ENCODE measurements around the gene TXNDC2.

TXNDC2 gene

DNA sequence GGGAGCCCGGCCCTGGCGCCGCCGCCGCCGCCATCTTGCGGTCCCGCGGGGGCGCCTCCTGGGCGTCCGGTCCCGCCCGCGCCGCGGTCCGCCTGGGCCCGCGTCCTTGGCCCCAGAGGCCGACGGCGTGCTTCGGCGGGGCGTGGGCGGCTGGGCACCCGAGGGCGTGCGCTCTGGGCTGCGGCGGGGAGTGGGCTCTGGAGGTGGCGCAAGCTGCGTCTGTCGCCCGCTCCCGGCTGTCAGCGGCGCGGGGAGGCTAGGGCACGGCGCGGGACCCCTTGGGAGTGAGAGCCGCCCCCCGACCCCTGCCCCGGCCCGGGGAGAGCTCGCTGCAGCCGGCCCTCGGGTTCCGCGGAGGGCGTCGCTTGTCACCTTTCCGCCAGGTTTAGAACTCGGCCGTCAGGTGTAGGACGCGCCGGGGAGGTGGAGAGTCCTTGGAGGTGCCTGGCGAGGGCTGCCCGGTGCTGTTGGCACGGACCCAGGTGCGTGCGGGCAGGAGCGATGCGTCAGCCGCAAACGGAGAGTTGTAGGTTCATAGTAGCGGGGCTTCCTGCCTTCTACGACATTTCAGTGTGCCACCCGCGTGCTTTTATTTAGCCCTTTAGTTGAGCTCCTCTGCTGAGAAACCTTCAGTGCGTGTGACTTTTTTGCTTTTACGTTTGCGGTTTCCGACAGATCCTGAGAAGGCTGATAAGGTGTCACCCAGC lies 29.0 kb downstream of the TXNDC2 start:
- DNase-seq, result no peak

DNA sequence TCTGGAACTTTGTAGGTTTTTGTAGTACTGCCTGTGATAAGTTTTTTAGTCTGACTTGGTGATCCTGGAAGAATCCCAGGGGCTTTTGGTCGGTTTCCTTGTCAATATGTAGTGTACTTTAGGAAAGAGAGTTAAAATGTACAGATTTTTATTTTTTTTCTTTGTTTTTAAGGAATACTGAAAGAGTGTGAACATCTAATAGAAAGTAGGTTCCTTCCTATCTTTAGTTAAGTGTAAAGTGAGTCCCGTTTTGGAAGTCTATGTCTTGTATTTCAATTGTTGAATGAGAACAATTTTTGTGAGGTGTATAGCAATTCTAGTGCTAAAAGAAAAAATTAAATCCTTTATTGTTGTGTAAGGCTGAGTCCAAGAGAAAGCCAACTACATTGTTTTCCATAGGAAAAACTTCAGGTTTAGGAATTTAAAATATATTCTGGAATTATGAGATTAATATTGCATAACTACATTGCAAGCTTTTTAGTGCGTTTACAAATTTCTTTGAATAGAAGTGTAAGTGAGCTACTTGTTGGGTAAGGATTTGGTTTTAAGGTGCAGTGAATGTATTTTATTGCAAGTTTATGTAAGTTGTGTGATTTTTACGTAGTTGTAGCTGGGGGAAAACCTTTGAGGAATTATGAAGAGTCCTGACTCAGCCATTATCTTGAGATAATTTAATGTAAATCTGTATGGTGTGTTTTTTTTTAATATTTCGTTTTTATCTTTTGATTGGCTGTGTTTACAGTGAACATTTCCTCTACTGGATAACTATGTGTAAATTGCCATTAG lies 29.7 kb downstream of the TXNDC2 start:
- no peak for DNase-seq

GRCh38 chr18:9916077-9916639 lies 30.4 kb downstream of the TXNDC2 start:
- DNase-seq, result no peak

DNA sequence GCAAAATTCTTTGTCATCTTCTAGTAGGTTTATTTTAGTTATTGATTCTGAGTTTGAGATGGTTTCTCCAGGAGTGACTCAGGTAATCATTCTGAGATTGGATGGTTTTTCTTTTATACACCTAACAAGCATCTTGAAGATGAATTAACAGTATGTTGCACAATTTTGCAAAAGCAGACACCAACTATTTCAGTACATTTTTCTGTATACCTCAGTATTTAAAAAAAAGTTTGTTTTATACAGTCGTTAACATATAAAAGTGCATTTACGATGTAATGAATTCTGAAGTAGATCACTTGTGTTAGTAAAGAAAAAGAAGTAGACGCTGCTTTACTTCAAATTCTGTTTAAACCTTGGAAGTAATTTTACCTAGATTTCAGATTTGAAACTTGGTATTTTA lies 31.0 kb downstream of the TXNDC2 start:
- DNase-seq, result no peak

GRCh38 chr18:9918016-9918680 lies 32.4 kb downstream of the TXNDC2 start:
- no peak for DNase-seq

DNA sequence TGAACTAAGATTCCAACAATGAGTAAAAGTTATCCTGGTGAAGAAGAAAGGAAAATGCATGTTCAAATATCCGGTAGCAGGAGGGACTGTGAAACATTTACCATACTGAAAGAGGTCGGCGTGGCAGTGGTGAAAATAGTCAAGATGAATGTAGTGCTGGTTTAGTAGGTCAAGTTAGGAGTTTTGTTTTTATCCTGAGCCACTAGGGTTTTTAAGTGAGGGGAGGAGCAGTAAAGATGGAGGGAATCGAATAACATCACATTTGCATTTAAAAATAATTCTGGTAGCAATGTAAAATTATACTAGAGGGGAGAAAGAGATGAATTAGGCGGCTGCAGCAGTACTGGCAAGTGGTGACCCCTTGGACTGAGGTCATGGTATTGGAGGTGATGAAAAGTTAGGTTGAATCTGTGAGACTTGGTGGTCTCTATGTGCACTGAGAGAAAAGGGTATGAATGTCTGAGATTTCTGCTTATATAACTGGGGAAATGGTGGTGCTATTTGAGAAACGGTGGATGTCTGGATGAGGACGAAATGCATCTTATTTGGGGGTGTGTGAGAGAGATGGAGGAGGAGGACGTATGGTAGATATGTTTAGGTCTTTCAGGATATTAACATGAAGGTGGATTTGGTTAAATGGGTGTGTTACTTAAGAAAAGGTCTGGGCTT lies 33.9 kb downstream of the TXNDC2 start:
- no peak for DNase-seq

- DNase-seq, result no peak
Measured at GRCh38 chr18:9922592-9923311, 37.0 kb downstream of the TXNDC2 start.

DNA sequence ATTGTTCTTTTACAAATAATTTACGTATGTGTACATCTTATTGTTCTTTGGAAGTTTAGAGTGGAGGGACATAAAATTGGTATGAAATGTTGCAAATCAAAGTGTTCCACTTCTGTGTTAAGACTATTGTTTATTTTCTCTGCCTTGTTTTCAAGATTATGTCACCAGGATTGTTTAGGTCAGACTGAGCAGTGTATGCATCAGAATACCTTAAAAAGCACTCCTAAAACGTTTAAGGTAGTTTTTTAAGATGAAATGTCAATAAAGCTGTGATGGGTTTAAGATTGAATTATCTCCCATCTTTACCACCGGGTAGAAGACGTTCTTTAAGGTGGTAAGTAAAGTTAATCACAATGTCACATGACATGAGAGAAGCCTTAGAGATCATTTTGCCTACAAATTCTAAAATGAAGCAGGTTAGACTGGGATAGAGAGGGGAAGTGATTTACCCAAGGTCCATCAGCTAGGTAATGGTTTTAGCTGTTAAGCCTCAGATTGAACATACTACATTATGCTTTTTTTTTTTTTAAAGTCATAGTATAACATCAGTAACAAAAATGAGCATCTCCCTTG lies 38.7 kb downstream of the TXNDC2 start:
- DNase-seq, result no peak

DNA sequence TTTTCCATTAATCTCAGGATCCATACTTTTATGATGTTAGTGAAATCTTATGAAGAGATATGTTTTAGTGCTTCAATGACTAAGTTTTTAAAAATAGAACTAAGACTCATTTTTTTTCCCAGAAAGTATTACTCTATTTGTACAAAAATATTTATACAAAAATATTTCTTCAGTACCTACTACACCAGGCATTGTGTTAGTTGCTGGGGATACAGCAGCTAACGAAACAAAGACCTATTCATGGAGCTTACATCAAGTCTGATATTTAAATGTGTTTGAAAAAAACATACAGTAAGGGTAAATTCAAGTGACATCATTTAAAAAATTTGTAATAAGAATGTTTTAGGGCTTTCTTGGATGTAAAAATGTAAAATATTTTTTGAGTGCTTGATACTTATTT lies 39.6 kb downstream of the TXNDC2 start:
- no peak for DNase-seq

DNA sequence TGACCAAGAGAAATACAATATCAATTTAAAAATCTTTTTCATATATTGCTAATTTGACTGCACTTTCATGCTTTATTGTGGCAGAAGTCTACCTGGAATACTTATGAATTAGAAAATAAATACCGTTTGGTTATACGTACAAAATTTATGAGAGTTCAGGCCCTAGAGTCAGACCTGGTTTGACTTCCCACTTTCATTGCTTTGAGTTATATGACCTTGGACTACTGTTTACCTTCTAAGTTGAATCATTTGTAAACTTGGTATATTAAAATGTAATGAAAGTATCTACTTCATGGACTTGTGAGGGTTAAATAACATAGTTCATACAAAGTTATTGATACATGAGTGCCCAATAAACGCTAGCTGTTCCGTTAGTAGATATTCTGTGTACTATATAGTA lies 40.0 kb downstream of the TXNDC2 start:
- no peak for DNase-seq

DNA sequence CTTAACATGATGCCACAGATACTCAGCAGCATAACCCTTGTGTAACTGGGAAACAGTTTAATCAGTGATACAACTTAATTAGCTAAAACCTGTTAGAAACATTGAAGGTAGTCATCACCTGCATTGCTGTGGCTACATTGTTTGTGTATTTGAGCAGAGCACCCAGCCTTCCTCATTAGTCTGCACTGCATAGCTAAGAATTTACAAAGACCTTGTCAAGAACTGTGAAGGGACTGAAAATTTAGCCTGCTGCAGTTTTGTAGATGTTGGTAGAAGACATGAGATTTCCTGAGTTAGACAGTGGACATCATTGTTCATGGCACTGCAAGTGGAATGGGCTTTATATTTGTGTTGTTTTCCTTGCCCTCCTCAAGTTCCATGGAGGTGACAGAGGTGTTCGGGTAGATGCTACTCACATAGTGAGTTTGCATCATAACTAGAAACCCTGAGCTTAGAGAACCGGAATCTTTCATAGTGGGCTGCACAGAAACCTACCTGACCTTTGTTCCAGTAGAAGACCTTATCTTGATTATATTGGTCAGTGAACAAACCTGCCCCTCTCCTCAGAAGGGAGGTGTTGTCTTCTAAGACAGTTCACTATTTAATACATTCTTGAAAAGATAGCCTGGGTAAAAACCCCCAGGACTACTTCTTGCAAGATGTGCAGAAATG lies 40.6 kb downstream of the TXNDC2 start:
- no peak for DNase-seq

DNA sequence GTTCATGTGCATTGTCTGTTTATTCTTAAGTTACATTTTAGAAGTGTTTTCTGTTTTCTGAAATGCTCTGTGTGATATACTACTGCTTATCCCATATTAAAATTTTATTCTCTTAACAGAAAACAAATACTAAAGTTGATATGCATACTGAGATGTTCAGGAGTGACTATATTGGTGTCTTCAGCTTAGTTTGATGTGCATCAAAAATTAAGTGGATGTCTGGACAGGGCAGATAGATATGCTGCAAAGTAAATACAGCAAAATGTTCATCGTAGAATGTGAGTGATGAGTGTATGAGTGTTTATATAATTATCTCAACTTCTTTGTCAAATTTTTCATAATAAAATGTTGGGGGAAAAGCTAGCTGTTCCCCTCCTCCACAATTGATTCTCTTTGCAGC lies 41.2 kb downstream of the TXNDC2 start:
- no peak for DNase-seq

DNA sequence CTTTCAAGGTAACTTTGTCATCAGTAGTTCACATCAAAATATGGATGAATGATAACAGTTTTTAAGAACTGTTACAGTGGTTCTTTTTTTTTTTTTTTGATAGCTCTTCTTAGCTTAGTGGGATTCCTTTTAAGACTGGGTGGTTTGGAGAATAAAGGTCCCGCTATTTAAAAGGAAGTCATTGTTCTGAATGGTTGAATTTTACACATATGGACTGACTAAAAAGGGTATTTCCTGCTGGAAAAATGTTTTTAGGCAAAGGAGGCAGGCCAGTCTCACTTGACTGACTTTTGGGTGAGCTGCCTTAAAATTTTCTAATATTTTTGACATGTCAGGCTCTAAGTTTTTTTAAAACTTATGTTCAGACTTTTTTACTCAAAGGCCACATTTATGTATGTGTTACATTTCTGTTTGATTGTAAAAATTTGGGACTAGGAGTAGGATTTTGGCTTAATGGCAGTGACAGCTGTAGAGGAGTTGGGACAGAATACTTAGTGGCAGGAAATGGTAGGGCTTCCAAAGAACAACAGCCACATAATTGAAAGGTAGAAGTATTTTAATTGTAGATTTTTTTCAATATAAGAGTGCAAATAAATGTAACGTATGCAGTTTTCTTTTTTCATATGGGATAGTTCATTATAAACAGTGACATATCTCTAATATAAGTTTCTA lies 41.8 kb downstream of the TXNDC2 start:
- no peak for DNase-seq

DNA sequence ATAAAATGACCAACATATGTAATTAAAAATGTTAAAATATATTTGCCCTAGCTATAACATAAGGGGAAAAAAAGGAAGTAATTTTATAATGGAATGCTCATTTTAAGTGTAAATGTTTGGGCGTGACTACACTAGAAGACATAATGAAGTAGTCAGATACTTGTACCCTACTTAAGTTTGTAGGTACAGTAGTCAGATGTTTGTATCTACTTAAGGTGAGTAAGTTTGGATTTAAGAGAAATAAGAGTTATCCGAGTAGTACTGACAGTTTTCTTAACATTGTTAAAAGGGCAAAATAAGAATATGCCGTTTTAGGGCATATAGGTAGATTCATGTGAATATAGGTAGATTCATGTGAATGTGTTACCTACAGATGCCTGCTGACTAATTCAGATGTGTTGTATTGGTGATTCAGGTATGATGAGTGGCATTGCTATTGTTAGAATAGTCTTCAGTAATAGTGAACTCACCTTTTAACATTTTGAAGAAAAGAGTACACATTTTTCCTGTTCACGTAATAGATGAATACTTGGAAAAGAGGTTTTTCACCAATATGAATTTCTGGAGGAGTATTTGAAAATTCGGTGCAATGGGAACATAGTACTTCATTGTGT lies 43.0 kb downstream of the TXNDC2 start:
- DNase-seq, result no peak

DNA sequence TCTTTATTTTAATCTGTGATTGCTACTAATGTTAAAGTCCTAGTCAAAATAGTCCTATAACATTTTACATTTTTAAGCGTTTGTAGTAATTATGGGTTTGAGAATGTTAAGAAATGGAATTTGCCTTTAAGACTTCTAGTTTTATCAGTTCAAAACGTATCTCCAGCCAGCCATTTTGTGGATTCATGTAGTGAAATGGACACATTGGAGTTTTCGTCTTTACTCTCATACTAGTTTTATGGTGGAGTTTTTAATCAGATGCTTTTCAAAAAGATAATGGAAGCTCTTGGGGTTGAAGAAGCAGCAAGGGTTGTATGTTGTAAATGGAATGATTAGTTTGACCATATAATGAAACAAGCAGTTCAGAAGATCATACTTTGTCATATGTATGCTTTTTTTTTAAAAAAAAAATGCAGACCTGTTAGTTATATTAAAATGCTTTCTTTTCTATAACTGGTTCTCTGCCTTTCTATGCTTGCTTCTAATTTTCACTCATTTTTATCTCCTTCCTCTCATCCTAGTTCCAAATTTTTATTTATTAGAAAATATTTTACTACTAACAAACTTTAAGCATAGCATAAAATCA lies 44.6 kb downstream of the TXNDC2 start:
- no peak for DNase-seq

DNA sequence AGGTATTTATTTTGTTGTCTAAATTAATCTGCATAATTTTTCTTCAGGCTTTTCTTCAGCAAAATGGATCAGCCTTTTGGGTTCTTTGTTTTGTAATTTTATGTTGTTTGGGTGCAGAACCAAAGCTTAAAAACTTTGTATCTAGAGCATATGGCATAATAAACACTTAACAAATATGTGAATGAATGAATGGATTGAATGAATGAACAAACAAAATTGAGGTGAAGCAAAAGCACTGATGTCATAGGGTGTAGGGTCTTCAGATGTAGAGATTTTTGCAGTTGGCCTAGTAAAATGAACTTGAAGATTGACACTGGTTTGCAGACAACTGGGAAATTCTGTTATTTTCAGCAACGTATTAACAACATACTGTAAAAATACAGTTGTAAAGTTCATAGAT lies 45.4 kb downstream of the TXNDC2 start:
- no peak for DNase-seq

GRCh38 chr18:9931678-9932077 lies 45.9 kb downstream of the TXNDC2 start:
- no peak for DNase-seq

GRCh38 chr18:9933865-9934264 lies 48.1 kb downstream of the TXNDC2 start:
- no peak for DNase-seq

DNA sequence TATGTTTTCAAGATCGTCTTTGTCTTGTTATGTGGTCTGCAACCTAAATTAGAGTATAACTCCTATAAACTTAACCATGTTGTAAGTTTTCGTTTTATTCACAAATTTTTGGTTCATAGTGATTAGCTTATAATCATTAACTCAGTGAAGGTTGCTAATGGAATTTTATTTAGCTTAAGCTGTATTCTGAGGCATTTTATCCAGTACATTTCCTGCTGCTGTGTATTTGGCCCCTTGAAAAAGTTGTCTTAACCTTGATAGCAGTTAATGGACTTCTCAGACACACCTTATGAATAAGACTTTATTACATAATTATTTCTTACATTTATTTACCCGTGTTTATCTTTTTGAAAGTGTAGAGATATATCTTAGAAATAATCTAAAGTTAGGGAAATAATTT lies 48.5 kb downstream of the TXNDC2 start:
- no peak for DNase-seq

Measured in midbrain (tissue), 1 donor.